ENCODE data around the gene AMZ2.
"Not testable (repeated sequence)": the region's sequence is repeated elsewhere in the genome, so short reads cannot be mapped to it uniquely, and the experiment has no call there.

Gene AMZ2

GRCh38 chr17:68263101-68263681 is 15.3 kb downstream of the AMZ2 start:
- intact Hi-C loops (cut with DNase I): loop anchor here (5.0 kb wide), 1 partner anchor 194 kb away; the partner anchor contains the start of gene WIPI1

GRCh38 chr17:68265833-68266232 is 18.0 kb downstream of the AMZ2 start:
- DNase-seq; intact Hi-C loops (cut with DNase I): not testable (repeated sequence)

More at GRCh38 chr17:68263101-68263681, 15.3 kb downstream of the AMZ2 start:
- DNase-seq: peak in 10 of 42 donors; percentile 17 to 79 (median 48)

- intact Hi-C loops (cut with DNase I): no loop called here
These were observed 25.9 kb downstream of the AMZ2 start for GRCh38 chr17:68273722-68274121.

GRCh38 chr17:68276339-68276738 is 28.5 kb downstream of the AMZ2 start:
- DNase-seq; intact Hi-C loops (cut with DNase I): not testable (repeated sequence)

More at GRCh38 chr17:68273722-68274121, 25.9 kb downstream of the AMZ2 start:
- no peak for DNase-seq

GRCh38 chr17:68277807-68278206 is 30.0 kb downstream of the AMZ2 start:
- intact Hi-C loops (cut with DNase I): no loop called here
- no peak for DNase-seq

GRCh38 chr17:68281965-68282364 is 34.1 kb downstream of the AMZ2 start:
- DNase-seq; intact Hi-C loops (cut with DNase I): not testable (repeated sequence)

- intact Hi-C loops (cut with DNase I): no loop called here
- DNase-seq: no peak
These were observed 40.5 kb downstream of the AMZ2 start for GRCh38 chr17:68288375-68288774.

- DNase-seq: no peak
- intact Hi-C loops (cut with DNase I): no loop called here
These were observed 41.0 kb downstream of the AMZ2 start for GRCh38 chr17:68288804-68289203.

GRCh38 chr17:68289473-68289872 is 41.6 kb downstream of the AMZ2 start:
- DNase-seq: no peak
- intact Hi-C loops (cut with DNase I): no loop called here

- peak in 2 of 42 donors; percentile 10 to 43 for DNase-seq
- intact Hi-C loops (cut with DNase I): loop anchor here (10.0 kb wide), 1 partner anchor 145 kb away; no protein-coding TSS in a partner anchor
These were observed 42.1 kb downstream of the AMZ2 start for GRCh38 chr17:68289936-68290267.

- intact Hi-C loops (cut with DNase I): loop anchor here (10.0 kb wide), 1 partner anchor 144 kb away; no protein-coding TSS in a partner anchor
- DNase-seq: peak in 39 of 42 donors; percentile 12 to 68 (median 45)
These were observed 42.6 kb downstream of the AMZ2 start for GRCh38 chr17:68290268-68290954.

GRCh38 chr17:68290955-68291835 is 43.4 kb downstream of the AMZ2 start, which contains the start of the genes ARSG and SLC16A6:
Gene ARSG, plus strand, starts transcription at chr17:68291495. Its CDS starts 15,999 bp downstream, at chr17:68307494.
Gene SLC16A6, minus strand, starts transcription at chr17:68291127. Its CDS starts 12,807 bp downstream, at chr17:68278320.
- intact Hi-C loops (cut with DNase I): loop anchor here (10.0 kb wide), 1 partner anchor 144 kb away; no protein-coding TSS in a partner anchor
- DNase-seq: peak in 41 of 42 donors; percentile 31 to 88 (median 70)

GRCh38 chr17:68291836-68292688 is 44.2 kb downstream of the AMZ2 start:
- DNase-seq: peak; percentile 53 to 93 (median 81)
- intact Hi-C loops (cut with DNase I): loop anchor here (10.0 kb wide), 1 partner anchor 143 kb away; no protein-coding TSS in a partner anchor

- no peak for DNase-seq
- intact Hi-C loops (cut with DNase I): loop anchor here (10.0 kb wide), 1 partner anchor 142 kb away; no protein-coding TSS in a partner anchor
These were observed 44.8 kb downstream of the AMZ2 start for GRCh38 chr17:68292689-68293040.

GRCh38 chr17:68293490-68294195 is 45.8 kb downstream of the AMZ2 start:
- intact Hi-C loops (cut with DNase I): loop anchor here (10.0 kb wide), 1 partner anchor 141 kb away; no protein-coding TSS in a partner anchor
- DNase-seq: no peak

- DNase-seq: peak in 1 of 42 donors; percentile 12
- intact Hi-C loops (cut with DNase I): loop anchor here (10.0 kb wide), 1 partner anchor 141 kb away; no protein-coding TSS in a partner anchor
These were observed 46.3 kb downstream of the AMZ2 start for GRCh38 chr17:68294196-68294555.

GRCh38 chr17:68294617-68295016 is 46.8 kb downstream of the AMZ2 start:
- intact Hi-C loops (cut with DNase I): loop anchor here (10.0 kb wide), 1 partner anchor 140 kb away; no protein-coding TSS in a partner anchor
- DNase-seq: peak in 25 of 42 donors; percentile 18 to 68 (median 34)

Measured in head of caudate nucleus (tissue), 42 donors.